HepG2 (cell line): ENCODE results near the gene GNB1. TPM values are rescaled to one million over a fixed set of nuclear protein-coding genes. Genes with fewer than 3 reads are reported as not detected.

Source experiments
- DNMT3B ChIP-seq: conservative IDR thresholded peaks from 2 replicates; pipeline ENCODE4 v1.6.1; 2016; ENCODE audit warnings: missing biosample characterization, control low read depth
- ELF3 ChIP-seq: IDR thresholded peaks from 2 replicates; pipeline ENCODE4 v1.6.1; 2016; ENCODE audit warnings: missing genetic modification reagents, missing compliant biosample characterization
- HCFC1 ChIP-seq: fragments of 150-350 bp; IDR thresholded peaks from 2 replicates; pipeline ENCODE4 v1.6.1; 2014; ENCODE audit warnings: low read depth, low read length
- HNF4G ChIP-seq, 2 experiments: sonication (generic) in 1 of 2; formaldehyde crosslinking in 1 of 2; IDR thresholded peaks; 2 replicates each; pipeline versions ENCODE4 v1.4.0 to v1.6.1; 2011 to 2020; ENCODE audit warnings: borderline replicate concordance in 2 of 2, low read depth in 2 of 2, mild to moderate bottlenecking in 2 of 2, low read length in 1 of 2, missing genetic modification reagents in 1 of 2, moderate library complexity in 1 of 2
- JARID2 ChIP-seq: sonication (generic); formaldehyde crosslinking; IDR thresholded peaks from 2 replicates; pipeline ENCODE4 v1.8.1; 2023; ENCODE audit warnings: missing genetic modification reagents, inconsistent platforms; ENCODE audit not compliant: insufficient replicate concordance
- NBN ChIP-seq: fragments of 450-650 bp; conservative IDR thresholded peaks from 2 replicates; pipeline ENCODE4 v1.6.1; 2017
- PAF1 ChIP-seq: IDR thresholded peaks from 2 replicates; pipeline ENCODE4 v1.6.1; 2016; ENCODE audit warnings: missing genetic modification reagents, missing compliant biosample characterization
- POGZ ChIP-seq: sonication (generic); formaldehyde crosslinking; IDR thresholded peaks from 2 replicates; pipeline ENCODE4 v1.4.0; 2020; ENCODE audit warnings: mild to moderate bottlenecking, missing genetic modification reagents
- SP5 ChIP-seq: IDR thresholded peaks from 2 replicates; pipeline ENCODE4 v1.6.1; 2016; ENCODE audit warnings: low read depth, borderline replicate concordance
- TBL1XR1 ChIP-seq: fragments of 150-350 bp; IDR thresholded peaks from 2 replicates; pipeline ENCODE4 v1.6.1; 2014; ENCODE audit warnings: borderline replicate concordance, low read length; ENCODE audit not compliant: partially characterized antibody
- TBX2 ChIP-seq: sonication (generic); formaldehyde crosslinking; IDR thresholded peaks from 2 replicates; pipeline ENCODE4 v1.5.0; 2020; ENCODE audit warnings: missing genetic modification reagents, mild to moderate bottlenecking, borderline replicate concordance
- ZBTB26 ChIP-seq: IDR thresholded peaks from 2 replicates; pipeline ENCODE4 v1.6.1; 2016; ENCODE audit warnings: missing compliant biosample characterization, missing genetic modification reagents, borderline replicate concordance
- ZBTB44 ChIP-seq: sonication (generic); formaldehyde crosslinking; IDR thresholded peaks from 2 replicates; pipeline ENCODE4 v1.4.0; 2020; ENCODE audit warnings: missing genetic modification reagents
- ZFYVE20 ChIP-seq: sonication (generic); formaldehyde crosslinking; IDR thresholded peaks from 2 replicates; pipeline ENCODE4 v1.8.0; 2023; ENCODE audit warnings: low read depth, mild to moderate bottlenecking, moderate library complexity, missing genetic modification reagents, borderline replicate concordance
- ZNF101 ChIP-seq: sonication (generic); formaldehyde crosslinking; IDR thresholded peaks from 2 replicates; pipeline ENCODE4 v1.4.0; 2020; ENCODE audit warnings: mild to moderate bottlenecking, low read depth, missing genetic modification reagents, borderline replicate concordance
- ZNF329 ChIP-seq: sonication (generic); formaldehyde crosslinking; IDR thresholded peaks from 2 replicates; pipeline ENCODE4 v1.9.0; 2021; ENCODE audit warnings: low read depth, mild to moderate bottlenecking, missing genetic modification reagents
- ZNF510 ChIP-seq: sonication (generic); formaldehyde crosslinking; IDR thresholded peaks from 2 replicates; pipeline ENCODE4 v1.4.0; 2020; ENCODE audit warnings: low read depth, mild to moderate bottlenecking, missing genetic modification reagents
- ZNF605 ChIP-seq: sonication (generic); formaldehyde crosslinking; IDR thresholded peaks from 2 replicates; pipeline ENCODE4 v1.8.0; 2022; ENCODE audit warnings: mild to moderate bottlenecking, missing genetic modification reagents
- ZNF619 ChIP-seq: sonication (generic); formaldehyde crosslinking; IDR thresholded peaks from 2 replicates; pipeline ENCODE4 v1.4.0; 2020; ENCODE audit warnings: mild to moderate bottlenecking, missing genetic modification reagents
- ZNF713 ChIP-seq: sonication (generic); formaldehyde crosslinking; IDR thresholded peaks from 2 replicates; pipeline ENCODE4 v1.4.0; 2020; ENCODE audit warnings: mild to moderate bottlenecking, missing genetic modification reagents
- ZNF788 ChIP-seq: sonication (generic); formaldehyde crosslinking; IDR thresholded peaks from 2 replicates; pipeline ENCODE4 v1.5.0; 2020; ENCODE audit warnings: mild to moderate bottlenecking, missing genetic modification reagents, borderline replicate concordance
- polyA plus RNA-seq, 8 experiments: library from polyadenylated mRNA; depleted of rRNA in 3 of 8; stranded (reverse) in 7 of 8; unstranded in 1 of 8; fragments of >200 nt; fragmentation: Illumina TruSeq in 4 of 8; extraction: Trizol in 4 of 8; gene quantifications; 2 replicates each; pipeline versions ENCODE4 v1.2.1 to v1.2.3, GENCODE V29; 2011 to 2016; ENCODE audit warnings: low read depth in 4 of 8, missing spikeins in 1 of 8, mixed read lengths in 1 of 8; ENCODE audit not compliant: insufficient read depth in 1 of 8
- total RNA-seq, 5 experiments: library from RNA; depleted of rRNA; stranded (reverse); fragments of >200 nt; fragmentation: Illumina TruSeq; extraction: Trizol; gene quantifications; 2 replicates each; pipeline ENCODE4 v1.2.3, GENCODE V29; 2016; ENCODE audit warnings: low read depth in 1 of 5
- TF ChIP-seq, protein P1 (sequence below): sonication (generic); formaldehyde crosslinking; IDR thresholded peaks from 2 replicates; pipeline ENCODE4 v1.4.0; 2020; ENCODE audit warnings: mild to moderate bottlenecking, missing genetic modification reagents

Gene GNB1
- total and polyA plus RNA-seq, 2 of the 13 experiments (the other 11 are each of a cell fraction or from before 2014, with no cell fraction given), result 66.2 to 327 TPM

DNA sequence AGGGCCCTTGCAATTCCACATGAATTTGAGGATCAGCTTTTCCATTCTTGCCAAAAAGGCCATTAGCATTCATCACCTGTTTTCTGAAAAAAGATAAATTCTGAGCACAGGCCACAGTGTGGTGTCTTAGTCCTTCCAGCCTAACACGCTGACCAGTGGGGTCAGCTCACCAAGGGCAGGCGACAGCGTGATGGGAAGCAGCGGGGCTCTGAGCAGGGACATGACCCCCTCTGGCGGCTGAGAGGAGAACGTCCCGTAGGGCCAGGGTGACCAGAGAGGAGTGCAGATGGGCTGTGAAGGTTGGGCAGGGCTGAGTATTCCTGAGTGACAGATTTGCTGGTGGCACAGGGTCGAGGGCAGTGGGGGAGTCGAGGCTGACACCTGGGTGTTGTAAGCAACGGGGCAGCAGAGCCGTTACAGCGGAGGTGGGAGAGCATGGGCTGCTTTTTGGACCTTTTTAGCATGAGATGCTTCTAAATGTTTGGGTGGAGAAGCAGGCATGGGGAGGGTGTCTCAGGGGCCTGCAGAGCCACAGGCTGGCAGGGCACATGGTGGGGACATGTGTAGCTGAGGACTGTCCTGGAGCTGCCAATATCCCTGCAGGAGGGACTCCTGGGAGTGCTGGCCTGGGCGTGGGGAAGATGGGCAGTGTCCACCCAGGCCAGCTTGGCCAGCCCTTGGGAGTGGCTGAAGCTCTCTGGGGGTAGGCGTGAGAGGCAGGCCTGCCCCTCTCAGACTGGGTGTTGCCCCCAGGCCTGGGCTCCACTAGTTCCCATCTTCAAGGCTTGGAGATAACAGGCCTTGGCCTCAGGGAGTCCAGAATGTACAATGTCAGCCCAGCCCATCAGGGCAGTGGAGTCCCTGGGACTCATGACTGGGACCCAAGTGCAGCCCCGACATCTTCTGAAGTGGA lies 15.6 kb upstream of the GNB1 start (continued):
- TF ChIP-seq, protein P1, sequence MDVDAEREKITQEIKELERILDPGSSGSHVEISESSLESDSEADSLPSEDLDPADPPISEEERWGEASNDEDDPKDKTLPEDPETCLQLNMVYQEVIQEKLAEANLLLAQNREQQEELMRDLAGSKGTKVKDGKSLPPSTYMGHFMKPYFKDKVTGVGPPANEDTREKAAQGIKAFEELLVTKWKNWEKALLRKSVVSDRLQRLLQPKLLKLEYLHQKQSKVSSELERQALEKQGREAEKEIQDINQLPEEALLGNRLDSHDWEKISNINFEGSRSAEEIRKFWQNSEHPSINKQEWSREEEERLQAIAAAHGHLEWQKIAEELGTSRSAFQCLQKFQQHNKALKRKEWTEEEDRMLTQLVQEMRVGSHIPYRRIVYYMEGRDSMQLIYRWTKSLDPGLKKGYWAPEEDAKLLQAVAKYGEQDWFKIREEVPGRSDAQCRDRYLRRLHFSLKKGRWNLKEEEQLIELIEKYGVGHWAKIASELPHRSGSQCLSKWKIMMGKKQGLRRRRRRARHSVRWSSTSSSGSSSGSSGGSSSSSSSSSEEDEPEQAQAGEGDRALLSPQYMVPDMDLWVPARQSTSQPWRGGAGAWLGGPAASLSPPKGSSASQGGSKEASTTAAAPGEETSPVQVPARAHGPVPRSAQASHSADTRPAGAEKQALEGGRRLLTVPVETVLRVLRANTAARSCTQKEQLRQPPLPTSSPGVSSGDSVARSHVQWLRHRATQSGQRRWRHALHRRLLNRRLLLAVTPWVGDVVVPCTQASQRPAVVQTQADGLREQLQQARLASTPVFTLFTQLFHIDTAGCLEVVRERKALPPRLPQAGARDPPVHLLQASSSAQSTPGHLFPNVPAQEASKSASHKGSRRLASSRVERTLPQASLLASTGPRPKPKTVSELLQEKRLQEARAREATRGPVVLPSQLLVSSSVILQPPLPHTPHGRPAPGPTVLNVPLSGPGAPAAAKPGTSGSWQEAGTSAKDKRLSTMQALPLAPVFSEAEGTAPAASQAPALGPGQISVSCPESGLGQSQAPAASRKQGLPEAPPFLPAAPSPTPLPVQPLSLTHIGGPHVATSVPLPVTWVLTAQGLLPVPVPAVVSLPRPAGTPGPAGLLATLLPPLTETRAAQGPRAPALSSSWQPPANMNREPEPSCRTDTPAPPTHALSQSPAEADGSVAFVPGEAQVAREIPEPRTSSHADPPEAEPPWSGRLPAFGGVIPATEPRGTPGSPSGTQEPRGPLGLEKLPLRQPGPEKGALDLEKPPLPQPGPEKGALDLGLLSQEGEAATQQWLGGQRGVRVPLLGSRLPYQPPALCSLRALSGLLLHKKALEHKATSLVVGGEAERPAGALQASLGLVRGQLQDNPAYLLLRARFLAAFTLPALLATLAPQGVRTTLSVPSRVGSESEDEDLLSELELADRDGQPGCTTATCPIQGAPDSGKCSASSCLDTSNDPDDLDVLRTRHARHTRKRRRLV (CRISPR knock-in tag), result no peak
- TF ChIP-seq ZNF619 (CRISPR knock-in tag) (no peak), ZBTB26 (CRISPR knock-in tag) (no peak; the same call in 1 of the 2 replicates), ZNF713 (CRISPR knock-in tag) (no peak), ZNF788 (CRISPR knock-in tag) (no peak; the same call in 1 of the 2 replicates), ZNF510 (CRISPR knock-in tag) (no peak), DNMT3B (no peak), NBN (no peak), ZNF329 (CRISPR knock-in tag) (no peak), HNF4G (IDR thresholded peaks at IDR 0.05; ENCODE audit: borderline replicate concordance, low read depth, low read length) (no peak), HNF4G (CRISPR knock-in tag; IDR thresholded peaks at IDR 0.05; ENCODE audit: borderline replicate concordance, low read depth) (peak; percentile 60; the same call in 1 of the 2 replicates), POGZ (CRISPR knock-in tag) (no peak), TBX2 (CRISPR knock-in tag) (peak; percentile 36; the same call in 1 of the 2 replicates), ELF3 (peak; percentile 57), ZFYVE20 (no peak), HCFC1 (no peak), JARID2 (CRISPR knock-in tag) (no peak), TBL1XR1 (no peak), ZNF101 (CRISPR knock-in tag) (no peak), ZNF605 (CRISPR knock-in tag) (no peak), SP5 (CRISPR knock-in tag) (0 out of 2 replicates have a peak, but pooled peaks have one; percentile 33), ZBTB44 (CRISPR knock-in tag) (no peak), PAF1 (CRISPR knock-in tag) (no peak)
